Measurements from ENCODE around the gene SPIRE2. TPM values are rescaled to one million over a fixed set of nuclear protein-coding genes. Genes with fewer than 3 reads are reported as not detected.

SPIRE2 gene
- total and polyA plus RNA-seq, 2 of the 13 experiments (the other 11 are each of a cell fraction or from before 2014, with no cell fraction given): 13.3 to 37.5 TPM

GRCh38 chr16:89918453-89919347 lies 90.4 kb downstream of the SPIRE2 start, which contains the start of gene MC1R (continued):
- no peak for TF ChIP-seq ADNP (CRISPR knock-in tag; IDR thresholded peaks at IDR 0.05)
- peak; percentile 67 for TF ChIP-seq KDM3A (CRISPR knock-in tag; IDR thresholded peaks at IDR 0.05; ENCODE audit: low read depth)
- TF ChIP-seq ZNF704 (CRISPR knock-in tag; IDR thresholded peaks at IDR 0.05; ENCODE audit: borderline replicate concordance): no peak
- TF ChIP-seq DDIT3 (CRISPR knock-in tag; IDR thresholded peaks at IDR 0.05): peak; percentile 50; the same call in 1 of the 2 replicates
- 0 out of 2 replicates have a peak, but pooled peaks have one; percentile 13 for TF ChIP-seq HMG20B (CRISPR knock-in tag; conservative IDR thresholded peaks at IDR 0.05)
- TF ChIP-seq MEIS2 (CRISPR knock-in tag; IDR thresholded peaks at IDR 0.05): peak; percentile 72; the same call in 1 of the 2 replicates
- no peak for TF ChIP-seq PRDM10 (CRISPR knock-in tag; IDR thresholded peaks at IDR 0.05; ENCODE audit: low read depth)
- peak; percentile 89; the same call in 1 of the 2 replicates for TF ChIP-seq SIN3A (IDR thresholded peaks at IDR 0.05; ENCODE audit: borderline replicate concordance, low read depth, low read length)
- no peak for TF ChIP-seq TAF15 (IDR thresholded peaks at IDR 0.05; ENCODE audit: low read depth, low read length, poor library complexity, severe bottlenecking)
- TF ChIP-seq ZNF12 (CRISPR knock-in tag; IDR thresholded peaks at IDR 0.05): peak; percentile 50; the same call in 1 of the 2 replicates
- 0 out of 2 replicates have a peak, but pooled peaks have one; percentile 34 for TF ChIP-seq ZMYM2 (CRISPR knock-in tag; IDR thresholded peaks at IDR 0.05)
- TF ChIP-seq HCFC1 (IDR thresholded peaks at IDR 0.05; ENCODE audit: low read depth, low read length): no peak
- TF ChIP-seq MED13 (CRISPR knock-in tag; IDR thresholded peaks at IDR 0.05): no peak
- TF ChIP-seq ZXDC (CRISPR knock-in tag; IDR thresholded peaks at IDR 0.05): peak; percentile 86; the same call in 1 of the 2 replicates
- 0 out of 2 replicates have a peak, but pooled peaks have one; percentile 25 for TF ChIP-seq SNAI1 (CRISPR knock-in tag; IDR thresholded peaks at IDR 0.05; ENCODE audit: borderline replicate concordance)
- TF ChIP-seq AFF4 (CRISPR knock-in tag; IDR thresholded peaks at IDR 0.05): peak; percentile 65; the same call in 1 of the 2 replicates

Measured in HepG2 (cell line).